Thoracic aorta (tissue), 2 donors: ENCODE data around the gene SNAP23. TPM values are rescaled to one million over a fixed set of nuclear protein-coding genes. Genes with fewer than 3 reads are reported as not detected.

Experiments
- ATAC-seq: fragments of 150-250 bp; one replicate; pipeline ENCODE4 v1.8.0; 2017; ENCODE audit warnings: low read depth; ENCODE audit not compliant: insufficient number of reproducible peaks, low FRiP score
- DNase-seq: peaks from one replicate; pipeline ENCODE4 v3.0.0-alpha.2; 2020; ENCODE audit warnings: low spot score
- H3K27ac ChIP-seq, 2 donors: fragments of 200-600 bp; sonication (generic); 1 replicate in 1 of 2; 2 replicates in 1 of 2; pipeline ENCODE4 v1.5.1; 2016; ENCODE audit warnings: mild to moderate bottlenecking in 2 of 2, moderate library complexity in 2 of 2
- H3K27me3 ChIP-seq: fragments of 200-600 bp; sonication (generic); replicated peaks from 2 replicates; pipeline ENCODE4 v1.6.0; 2016; ENCODE audit warnings: mild to moderate bottlenecking; ENCODE audit not compliant: insufficient read depth
- H3K36me3 ChIP-seq: fragments of 200-600 bp; sonication (generic); one replicate; pipeline ENCODE4 v1.5.1; 2016
- H3K4me1 ChIP-seq, 2 donors: fragments of 200-600 bp; sonication (generic); 1 replicate in 1 of 2; 2 replicates in 1 of 2; pipeline versions ENCODE4 v1.5.1 to v1.6.0; 2016; ENCODE audit warnings: low read depth in 2 of 2, mild to moderate bottlenecking in 1 of 2; ENCODE audit not compliant: control insufficient read depth in 1 of 2
- H3K4me3 ChIP-seq: fragments of 200-600 bp; sonication (generic); 2 replicates; pipeline ENCODE4 v1.5.1; 2016; ENCODE audit warnings: mild to moderate bottlenecking
- H3K9me3 ChIP-seq: fragments of 200-600 bp; sonication (generic); 2 replicates; pipeline ENCODE4 v1.5.1; 2016
- CTCF ChIP-seq: fragments of 200-600 bp; sonication (generic); IDR thresholded peaks from one replicate; pipeline ENCODE4 v1.5.1; 2019; ENCODE audit warnings: antibody characterized with exemption
- total RNA-seq, 2 donors: library from RNA; depleted of rRNA; stranded (reverse); fragments of >200 nt; gene quantifications; one replicate each; pipeline versions ENCODE4 v1.1.0 to v1.2.3, GENCODE V29; 2016

Gene SNAP23
- total RNA-seq, 2 donors from 2014 or later: 68.8 to 73.7 TPM

GRCh38 chr15:42498212-42499068, 3.0 kb downstream of the SNAP23 start:
- no peak for ATAC-seq
- Histone ChIP-seq H3K4me1 (peaks cover 39 to 61% of the 10 kb centered on the region in 2 donors), H3K27ac (peak overlapping the region; percentile 12 to 86)

DNA sequence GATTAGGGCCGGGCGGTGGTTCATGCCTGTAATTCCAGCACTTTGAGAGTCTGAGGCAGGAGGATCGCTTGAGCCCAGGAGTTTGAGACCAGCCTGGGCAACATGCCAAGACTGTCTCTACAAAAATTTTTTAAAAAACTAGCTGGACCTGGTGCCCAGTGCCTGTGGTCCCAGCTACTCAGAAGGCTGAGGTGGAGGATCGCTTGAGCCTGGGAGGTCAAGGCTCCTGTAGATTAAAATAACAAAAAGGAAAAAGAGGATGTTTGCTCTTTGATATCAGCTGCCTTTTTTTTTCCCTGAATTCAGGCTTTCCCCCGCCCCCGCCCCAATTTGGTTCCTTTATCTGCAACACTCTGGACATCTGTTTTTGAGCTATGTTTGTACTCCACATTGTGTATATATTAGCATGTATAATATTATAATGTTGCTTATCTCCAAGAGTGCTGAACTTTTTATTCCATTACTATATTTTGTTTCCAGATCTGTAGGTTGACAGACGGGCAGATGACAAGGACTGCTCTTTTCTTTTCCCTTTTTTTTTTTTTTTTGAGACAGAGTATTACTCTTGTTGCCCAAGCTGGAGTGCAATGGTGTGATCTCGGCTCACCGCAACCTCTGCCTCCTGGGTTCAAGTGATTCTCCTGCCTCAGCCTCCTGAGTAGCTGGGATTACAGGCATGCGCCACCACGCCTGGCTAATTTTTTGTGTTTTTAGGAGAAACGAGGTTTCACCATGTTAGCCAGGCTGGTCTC, 4.6 kb downstream of the SNAP23 start:
- ATAC-seq: no peak
- no peaks in the 10 kb centered on the region for H3K36me3 ChIP-seq
- no peaks in the 10 kb centered on the region for H3K9me3 ChIP-seq
- H3K27me3 ChIP-seq: no peaks in the 10 kb centered on the region
- no peak for DNase-seq
- TF ChIP-seq CTCF: no peak
- peaks cover 28 to 54% of the 10 kb centered on the region in 2 donors for H3K4me1 ChIP-seq
- no peak overlapping the region for H3K4me3 ChIP-seq
- H3K27ac ChIP-seq: peak overlapping the region; percentile 27 to 55

More at GRCh38 chr15:42498212-42499068, 3.0 kb downstream of the SNAP23 start:
- no peaks in the 10 kb centered on the region for H3K36me3 ChIP-seq
- no peak overlapping the region for H3K4me3 ChIP-seq
- H3K27me3 ChIP-seq: no peaks in the 10 kb centered on the region
- DNase-seq: no peak
- TF ChIP-seq CTCF: no peak
- no peaks in the 10 kb centered on the region for H3K9me3 ChIP-seq

GRCh38 chr15:42502477-42502876, 7.0 kb downstream of the SNAP23 start:
- ATAC-seq (no peak), DNase-seq (no peak)
- Histone ChIP-seq H3K9me3 (no peaks in the 10 kb centered on the region), H3K36me3 (no peaks in the 10 kb centered on the region), H3K27ac (no peak overlapping the region), H3K27me3 (no peaks in the 10 kb centered on the region), H3K4me1 (peaks cover 21 to 59% of the 10 kb centered on the region in 2 donors), H3K4me3 (no peak overlapping the region)
- no peak for TF ChIP-seq CTCF

DNA sequence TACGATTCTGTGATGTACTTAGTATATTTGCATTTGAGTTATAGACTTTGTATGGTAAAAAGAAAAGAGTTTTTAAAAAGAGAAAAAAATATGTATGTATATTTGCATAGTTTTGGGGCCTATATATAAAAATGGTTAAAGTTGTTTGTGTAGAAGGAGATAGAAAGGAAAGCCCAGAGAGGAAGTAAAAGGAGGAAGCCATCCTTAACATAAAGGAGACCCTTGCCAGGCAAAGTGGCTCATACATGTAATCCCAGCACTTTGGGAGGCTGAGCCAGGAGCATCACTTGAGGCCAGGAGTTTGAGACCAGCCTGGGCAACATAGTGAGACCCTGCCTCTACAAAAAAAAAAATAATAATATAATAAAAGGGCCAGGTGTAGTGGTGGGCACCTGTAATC, 8.4 kb downstream of the SNAP23 start:
- Histone ChIP-seq H3K4me1 (peaks cover 15 to 54% of the 10 kb centered on the region in 2 donors), H3K4me3 (no peak overlapping the region), H3K27me3 (no peaks in the 10 kb centered on the region), H3K9me3 (no peaks in the 10 kb centered on the region), H3K27ac (no peak overlapping the region), H3K36me3 (no peaks in the 10 kb centered on the region)
- DNase-seq: no peak
- no peak for ATAC-seq
- no peak for TF ChIP-seq CTCF

DNA sequence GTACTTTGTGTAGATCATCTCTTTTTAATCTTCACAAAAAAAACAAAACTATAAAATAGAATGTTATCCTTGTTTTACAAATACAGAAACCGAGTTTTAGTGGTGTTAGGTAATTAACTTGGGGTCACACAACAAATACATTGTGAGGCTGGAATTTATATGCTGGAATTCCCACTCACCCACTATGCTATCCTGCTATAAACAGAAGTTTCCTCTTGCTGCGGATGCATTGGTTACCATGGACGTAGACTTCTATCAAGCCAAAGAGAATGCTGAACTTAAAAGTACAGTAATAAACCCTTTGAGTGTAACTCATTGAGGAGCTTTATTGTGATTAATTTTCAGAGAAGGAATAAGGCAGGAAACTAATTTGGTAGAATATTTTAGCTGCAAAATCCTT, 9.2 kb downstream of the SNAP23 start:
- Histone ChIP-seq H3K9me3 (no peaks in the 10 kb centered on the region), H3K4me3 (no peak overlapping the region), H3K27ac (peak overlapping the region in 1 of 2 donors; percentile 26), H3K4me1 (peaks cover 10 to 48% of the 10 kb centered on the region in 2 donors), H3K36me3 (no peaks in the 10 kb centered on the region), H3K27me3 (no peaks in the 10 kb centered on the region)
- ATAC-seq (no peak), DNase-seq (no peak)
- no peak for TF ChIP-seq CTCF
